A549 treated with Hydrocortisone at 1 μM for 4 hours (cell line): ENCODE results near the gene DMAP1. TPM values are rescaled to one million over a fixed set of nuclear protein-coding genes. Genes with fewer than 3 reads are reported as not detected.

Source experiments
- total RNA-seq: library from RNA; stranded (reverse); fragments of 200-300 nt; extraction: Qiagen RNA extraction; gene quantifications from 5 replicates; pipeline ENCODE4 v1.2.3, GENCODE V29; 2022

Gene DMAP1
- 18.7 to 22.4 TPM (median 19.0 TPM) in 5 replicates for total RNA-seq

GRCh38 chr1:44213222-44214112 lies at the start of gene DMAP1:
DMAP1 (plus strand) TSS chr1:44213471; CDS start chr1:44213754, 283 bp downstream.

Other genes starting within 250 kb of the DMAP1 start
- 34.8 to 42.5 TPM (median 35.4 TPM) in 5 replicates for gene DPH2, start 243.5 kb upstream of the DMAP1 start, total RNA-seq
- gene ATP6V0B, start 238.5 kb upstream of the DMAP1 start, total RNA-seq, result 102 to 159 TPM (median 138 TPM) in 5 replicates
- 57.0 to 69.1 TPM (median 68.3 TPM) in 5 replicates for gene B4GALT2, start 234.3 kb upstream of the DMAP1 start, total RNA-seq
- gene CCDC24, start 221.9 kb upstream of the DMAP1 start, total RNA-seq, result 6.4 to 8.1 TPM (median 7.5 TPM) in 5 replicates
- 12.6 to 15.0 TPM (median 13.9 TPM) in 5 replicates for gene SLC6A9, start 182.0 kb upstream of the DMAP1 start, total RNA-seq
- 0.32 to 0.76 TPM (median 0.47 TPM) in 5 replicates for gene KLF17, start 94.7 kb upstream of the DMAP1 start, total RNA-seq
- gene KLF18, start 71.8 kb upstream of the DMAP1 start, total RNA-seq, result 0.03 to 0.05 TPM in 2 of 5 replicates, not detected in the others
- 45.1 to 60.4 TPM (median 58.4 TPM) in 5 replicates for gene ERI3, start 141.8 kb downstream of the DMAP1 start, total RNA-seq
- gene RNF220, start 191.8 kb downstream of the DMAP1 start, total RNA-seq, result 57.7 to 64.2 TPM (median 61.6 TPM) in 5 replicates